ENCODE measurements around the gene TBC1D21.
A peak's percentile ranks its signal among the peaks of the same experiment; 100 is the strongest.

The TBC1D21 gene

DNA sequence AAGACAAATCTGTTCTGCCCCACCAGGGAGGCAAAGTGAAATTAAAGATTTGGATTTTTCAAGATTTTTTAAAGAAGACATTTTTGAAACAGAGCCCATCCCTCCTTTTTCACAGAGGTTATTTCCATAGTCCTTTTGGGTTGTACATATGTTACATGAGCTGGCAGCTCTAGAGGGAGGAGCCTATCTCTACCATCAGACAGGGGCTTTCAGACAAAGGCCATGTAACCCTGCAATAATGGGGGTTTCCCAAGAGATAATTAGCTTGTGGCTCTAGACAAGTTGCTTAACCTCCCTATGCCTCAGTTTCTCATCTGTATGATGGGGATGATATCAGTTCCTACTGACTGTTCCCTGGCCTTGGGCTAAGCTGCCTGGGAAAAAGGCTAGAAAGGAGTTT, 8.0 kb upstream of the TBC1D21 start:
- no peak for DNase-seq

DNA sequence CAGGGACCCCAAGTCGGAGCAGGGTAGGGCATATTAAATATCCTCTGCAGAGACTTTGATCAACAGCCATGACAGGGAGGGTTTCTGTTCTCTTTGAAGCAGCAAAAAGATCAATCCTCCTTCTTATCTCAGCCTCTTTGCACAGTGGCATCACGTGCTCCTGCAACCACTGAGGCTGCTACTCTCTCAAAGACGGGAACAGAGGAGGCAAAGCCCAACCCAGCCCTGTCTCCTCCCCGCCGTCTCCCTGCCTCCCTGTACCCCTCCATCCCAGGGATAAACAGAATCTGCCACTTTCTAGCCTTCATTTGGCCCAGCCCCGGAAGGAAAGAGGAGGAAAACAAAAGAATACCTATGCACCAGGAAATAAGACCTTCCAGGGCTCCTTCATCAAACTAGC, 7.5 kb upstream of the TBC1D21 start:
- no peak for DNase-seq

DNA sequence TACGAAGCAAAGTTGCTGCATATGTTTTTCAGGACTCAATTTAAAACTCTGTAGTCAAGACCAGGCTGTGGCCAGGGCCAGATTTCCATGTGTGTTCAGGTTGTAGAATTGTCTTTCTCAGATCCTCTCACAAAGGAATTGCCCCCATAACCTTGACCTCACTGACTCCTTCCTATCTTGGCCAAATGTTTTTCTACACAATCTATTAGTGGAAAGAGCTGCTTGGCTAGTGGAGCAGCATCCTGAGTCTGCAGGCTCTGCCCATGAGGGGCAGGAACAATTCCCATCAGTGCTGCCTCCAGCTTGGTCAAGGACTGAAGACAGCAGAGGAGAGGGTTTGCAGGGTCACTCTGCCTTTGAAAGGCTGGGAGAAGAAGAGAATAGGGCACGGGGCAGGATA, 6.9 kb upstream of the TBC1D21 start:
- DNase-seq: no peak

DNA sequence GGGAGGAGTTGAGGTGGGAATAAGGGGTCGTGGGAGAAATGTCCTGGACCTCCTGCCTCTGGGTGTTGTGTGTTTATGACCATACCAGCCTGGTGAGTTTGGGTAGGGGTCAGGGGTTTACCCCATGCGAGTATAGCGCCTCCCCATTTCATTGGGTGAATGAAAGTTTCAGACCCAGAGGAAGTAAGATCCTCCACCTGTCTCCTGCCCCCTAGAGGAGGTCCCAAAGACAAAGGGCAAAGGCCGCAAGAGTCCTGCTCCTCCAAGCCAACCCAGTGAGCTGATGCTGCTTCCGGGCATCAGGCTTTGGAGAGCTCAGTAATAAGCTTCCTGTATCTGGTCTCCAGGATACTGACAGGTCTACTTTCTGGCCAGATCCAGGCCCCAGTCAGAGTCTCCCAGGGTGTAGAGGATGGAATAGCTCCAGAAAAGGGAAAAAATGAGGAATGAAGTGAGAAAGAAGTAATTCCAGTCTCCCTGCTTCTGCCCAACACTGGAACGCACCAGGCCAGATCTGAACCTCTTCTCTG, 6.4 kb upstream of the TBC1D21 start:
- DNase-seq: no peak

DNA sequence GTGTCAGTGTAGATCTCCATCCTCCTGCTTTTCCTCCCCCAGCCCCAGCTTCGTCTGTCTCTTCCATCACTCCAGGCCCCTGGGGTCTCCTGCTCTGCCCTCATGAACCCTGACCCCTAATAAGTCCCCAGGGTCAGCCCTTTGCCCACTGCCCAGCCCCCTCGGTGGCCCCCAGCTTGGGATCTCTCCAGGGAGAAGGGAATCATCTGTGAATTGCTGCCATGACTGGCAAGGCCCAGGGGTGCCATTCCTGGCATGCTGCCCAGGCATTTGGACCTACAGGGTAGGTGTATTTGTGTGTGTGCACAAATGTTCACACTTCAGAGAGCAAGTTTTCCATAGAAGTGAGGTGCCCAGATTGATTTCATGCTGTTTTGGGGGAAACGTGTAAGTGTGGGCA, 5.9 kb upstream of the TBC1D21 start:
- no peak for DNase-seq

DNA sequence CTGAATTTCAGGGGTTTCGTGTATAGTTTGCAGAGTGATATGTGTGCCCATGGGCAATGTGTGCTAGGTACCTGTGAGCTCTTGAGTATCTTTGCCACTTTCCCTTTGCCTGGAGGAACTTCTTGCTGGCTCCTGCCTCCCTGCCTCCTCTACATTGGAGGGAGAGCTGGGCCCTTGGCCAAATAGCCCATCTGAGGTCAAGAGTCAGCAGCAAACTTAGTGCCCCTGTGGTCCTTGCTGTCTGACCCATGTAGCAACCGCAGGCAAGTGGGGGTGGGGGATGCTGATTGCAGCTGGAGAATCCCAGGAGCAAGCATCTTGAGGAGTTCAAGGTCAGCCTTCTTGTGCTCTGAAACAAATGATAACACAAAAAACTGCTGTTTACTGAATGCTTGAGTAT, 5.4 kb upstream of the TBC1D21 start:
- DNase-seq: no peak

DNA sequence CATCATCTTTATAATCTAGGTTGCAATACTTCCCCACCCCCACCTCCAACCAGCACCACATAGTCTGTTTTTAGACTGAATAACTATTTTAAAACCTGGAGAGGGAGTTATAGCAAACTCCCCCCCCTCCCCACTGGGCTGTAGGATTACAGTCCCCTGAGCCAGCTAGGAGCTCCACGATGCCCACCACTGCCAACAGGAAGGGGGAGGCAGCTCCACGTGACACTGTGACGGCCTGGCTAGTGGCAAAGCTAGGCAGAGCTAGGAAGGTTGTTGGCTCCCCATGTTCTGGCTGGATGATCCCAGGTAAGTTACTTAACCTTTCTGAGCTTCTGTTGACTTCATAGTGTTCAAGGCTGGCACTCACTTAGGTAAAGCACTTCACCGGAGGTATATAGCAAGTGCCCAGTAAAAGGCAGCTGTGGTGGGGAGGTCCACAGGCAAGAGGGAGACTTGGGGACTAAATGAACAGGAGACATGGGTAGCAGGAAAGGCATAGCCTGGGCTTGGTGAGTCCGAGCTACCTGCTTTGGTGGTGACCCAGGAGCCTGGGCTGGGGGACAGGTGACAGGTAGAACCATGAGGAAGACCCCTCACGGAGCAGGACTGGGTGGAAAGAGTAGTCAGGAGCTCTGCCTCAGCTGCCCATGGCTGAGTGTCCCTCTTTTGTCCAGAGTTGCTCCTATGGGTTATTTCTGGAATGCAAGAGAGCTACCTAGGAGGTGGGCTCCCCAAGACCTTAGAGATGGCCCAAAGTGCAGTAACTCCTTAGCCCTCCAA, 4.0 kb upstream of the TBC1D21 start:
- DNase-seq: no peak

DNA sequence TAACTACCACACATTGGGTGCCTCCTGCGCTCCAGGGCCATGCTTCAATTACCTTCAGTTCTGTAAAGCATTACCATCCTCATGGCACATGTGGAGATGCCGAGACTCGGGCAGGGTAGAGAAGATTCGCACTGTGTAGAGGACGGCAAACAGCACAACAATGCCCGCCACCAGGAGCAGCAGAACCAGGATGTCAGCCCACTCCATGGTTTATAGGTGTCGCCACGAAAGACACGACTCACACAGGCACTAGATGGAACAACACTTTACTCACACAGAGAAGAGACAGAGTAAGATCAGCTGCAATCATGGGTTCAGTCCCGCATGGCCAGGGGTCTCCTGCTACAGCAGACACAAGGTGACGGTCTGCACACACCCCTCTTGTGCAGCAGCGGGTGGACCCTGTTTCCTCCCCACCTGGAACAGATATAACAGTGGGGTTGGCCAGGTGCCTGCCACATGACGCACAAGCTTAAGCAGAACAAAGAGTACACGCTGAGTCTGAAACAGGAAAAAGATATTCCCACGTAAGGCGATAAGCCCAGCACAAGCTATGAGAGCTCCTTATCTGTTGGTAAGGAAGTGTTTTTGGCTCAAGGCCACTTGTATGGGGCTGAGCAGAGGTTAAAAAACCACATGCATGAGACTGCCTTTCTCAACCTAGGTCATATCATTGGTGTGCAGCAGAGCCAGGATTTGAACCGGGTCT, 2.5 kb upstream of the TBC1D21 start:
- peak; percentile 94 for DNase-seq

DNA sequence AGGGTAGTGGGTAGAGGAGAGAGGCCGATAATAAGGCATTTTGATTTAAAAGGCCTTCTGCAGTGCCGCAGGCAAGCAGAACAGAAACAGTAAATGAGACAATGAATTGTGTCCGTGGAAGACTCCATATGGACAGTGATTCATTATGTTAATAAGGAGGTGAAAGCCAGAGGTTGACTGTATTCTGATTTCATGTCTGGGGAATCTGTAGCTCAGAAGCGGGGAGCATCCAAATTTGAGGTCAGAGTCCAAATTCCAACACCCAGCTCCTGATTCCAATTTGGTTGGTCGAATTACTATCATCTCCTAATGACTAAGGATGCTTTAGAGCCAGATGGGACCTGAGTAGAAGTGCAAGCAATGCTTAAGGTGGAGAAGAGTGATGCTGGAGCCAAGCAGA, 1.0 kb upstream of the TBC1D21 start:
- no peak for DNase-seq

DNA sequence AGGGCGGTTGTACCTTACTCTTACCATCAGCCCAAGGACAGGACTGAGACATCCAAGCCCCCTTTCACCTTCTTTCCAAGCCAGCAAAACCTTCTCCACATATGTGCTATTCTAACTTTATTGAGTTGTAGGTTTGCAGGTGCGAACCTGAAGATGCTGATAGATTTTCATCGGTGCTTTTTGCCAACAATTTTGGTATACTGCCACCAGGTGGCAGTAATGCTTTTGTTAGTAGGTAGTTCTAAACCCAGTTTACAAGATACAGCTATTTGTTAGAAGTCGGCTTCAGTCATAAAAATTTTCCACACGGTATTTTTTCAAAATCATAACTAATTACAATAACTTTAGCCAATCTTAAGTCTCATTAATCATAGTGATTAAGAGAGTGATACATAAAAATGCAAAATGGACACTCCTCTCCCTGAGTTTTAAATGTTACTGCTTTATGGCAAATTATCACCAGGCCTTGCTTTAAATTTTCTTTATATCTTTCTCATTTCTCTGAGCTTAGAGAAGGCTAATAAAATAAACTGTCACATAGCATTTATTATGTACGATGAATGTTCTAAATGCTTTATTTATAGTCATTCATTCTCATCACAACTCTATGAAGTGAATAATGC, 636 bp downstream of the TBC1D21 start:
- DNase-seq: peak; percentile 80

DNA sequence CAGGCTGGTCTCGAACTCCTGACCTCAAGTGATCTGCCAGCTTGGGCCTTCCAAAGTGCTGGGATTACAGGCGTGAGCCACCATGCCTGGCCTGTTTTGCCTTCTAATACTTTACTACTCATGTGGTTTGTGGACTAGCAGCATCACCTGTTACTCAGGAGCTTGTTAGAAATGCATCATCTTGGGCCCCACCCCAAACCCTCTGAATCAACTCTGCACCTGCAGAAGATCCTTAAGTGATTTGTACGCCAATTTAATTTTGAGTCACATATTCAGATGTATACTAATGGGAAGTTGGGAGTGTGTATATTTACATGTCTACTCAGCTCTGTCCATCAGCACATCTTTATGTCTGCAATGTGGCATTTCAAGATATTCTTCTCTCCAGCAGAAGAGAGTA, 6.1 kb downstream of the TBC1D21 start:
- DNase-seq: no peak

DNA sequence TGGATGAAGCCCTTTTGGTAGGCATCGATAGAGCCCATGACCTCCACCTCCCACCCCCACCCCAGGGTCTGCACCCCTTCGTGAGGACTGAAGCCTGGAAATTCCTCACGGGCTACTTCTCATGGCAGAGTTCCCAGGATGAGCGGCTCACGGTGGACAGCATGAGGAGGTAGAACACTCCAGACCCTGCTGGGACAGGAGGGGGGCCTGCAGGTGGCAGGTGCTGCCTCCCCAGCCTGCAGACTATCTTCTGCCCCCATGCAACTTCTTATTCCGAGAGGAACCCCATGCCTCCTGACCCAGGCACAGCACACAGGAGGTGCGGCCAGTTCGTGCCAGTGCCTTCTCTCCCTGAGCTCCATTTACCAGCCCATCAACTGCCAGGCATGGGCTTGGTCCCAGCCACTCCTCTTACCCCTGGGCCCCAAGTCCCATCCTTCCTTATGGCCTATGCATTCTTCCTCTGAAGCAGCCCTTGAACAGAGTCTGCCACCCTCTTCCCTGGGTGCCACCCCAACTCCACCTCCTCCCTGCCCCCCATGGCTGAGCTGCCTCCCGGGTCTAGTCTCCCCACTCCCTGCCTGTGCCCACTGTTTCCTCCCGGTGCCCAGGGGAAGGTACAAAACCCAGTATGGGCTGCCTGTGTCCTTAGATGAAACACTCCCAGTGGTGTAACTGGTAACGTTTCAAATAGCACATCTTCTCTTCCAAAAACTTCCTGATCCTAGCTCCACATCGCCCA, 8.4 kb downstream of the TBC1D21 start:
- no peak for DNase-seq

DNA sequence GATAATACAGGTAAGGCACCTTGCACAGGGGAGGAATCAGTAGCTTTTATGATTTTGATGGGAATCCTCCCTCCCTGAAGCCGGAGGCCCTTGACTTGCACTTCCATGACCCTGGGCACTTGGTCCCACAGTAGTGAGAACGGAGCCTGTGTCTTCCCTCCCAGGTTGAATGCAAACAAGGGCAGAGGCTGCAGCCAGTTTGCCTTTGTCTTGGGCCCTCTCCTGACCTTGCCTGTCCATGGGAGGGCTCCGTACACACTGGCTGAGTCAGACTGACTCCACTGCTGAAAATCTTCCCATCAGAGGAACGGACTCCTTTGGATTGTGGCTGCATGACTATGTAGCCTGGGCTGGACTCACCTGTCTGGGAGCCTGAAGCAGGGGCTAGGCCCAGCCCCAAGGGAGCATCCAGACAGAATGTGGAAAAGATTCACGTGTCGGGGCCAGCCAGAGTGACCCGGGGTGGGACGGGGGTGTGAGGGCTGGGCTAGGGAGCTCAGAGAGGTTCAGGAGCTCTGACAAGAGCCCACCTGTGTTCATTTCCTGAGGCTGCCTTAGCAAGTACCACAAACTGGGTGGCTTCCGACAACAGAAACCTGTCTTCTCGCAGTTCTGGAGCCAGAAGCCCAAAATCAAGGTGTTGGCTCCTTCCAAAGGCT, 9.5 kb downstream of the TBC1D21 start:
- no peak for DNase-seq

DNA sequence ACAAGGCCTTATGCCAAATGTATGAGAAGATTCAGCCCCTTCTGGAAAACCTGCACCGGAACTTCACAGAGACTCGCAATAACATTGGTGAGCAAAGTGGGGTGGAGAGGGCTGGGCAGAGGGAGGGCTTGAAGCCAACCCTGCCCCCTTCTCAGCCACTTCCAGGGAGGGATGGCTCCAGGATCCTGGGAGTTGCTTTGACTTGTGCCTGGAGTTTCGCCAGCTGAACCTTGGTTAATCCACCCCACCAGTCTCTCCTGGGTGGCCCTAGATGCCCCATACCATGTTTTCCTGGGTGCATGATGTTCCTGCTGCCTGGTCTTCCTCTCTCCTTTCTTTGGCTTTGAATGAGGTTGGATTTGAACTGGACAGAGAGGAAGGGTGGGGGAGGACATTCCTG, 10.8 kb downstream of the TBC1D21 start:
- DNase-seq: no peak

DNA sequence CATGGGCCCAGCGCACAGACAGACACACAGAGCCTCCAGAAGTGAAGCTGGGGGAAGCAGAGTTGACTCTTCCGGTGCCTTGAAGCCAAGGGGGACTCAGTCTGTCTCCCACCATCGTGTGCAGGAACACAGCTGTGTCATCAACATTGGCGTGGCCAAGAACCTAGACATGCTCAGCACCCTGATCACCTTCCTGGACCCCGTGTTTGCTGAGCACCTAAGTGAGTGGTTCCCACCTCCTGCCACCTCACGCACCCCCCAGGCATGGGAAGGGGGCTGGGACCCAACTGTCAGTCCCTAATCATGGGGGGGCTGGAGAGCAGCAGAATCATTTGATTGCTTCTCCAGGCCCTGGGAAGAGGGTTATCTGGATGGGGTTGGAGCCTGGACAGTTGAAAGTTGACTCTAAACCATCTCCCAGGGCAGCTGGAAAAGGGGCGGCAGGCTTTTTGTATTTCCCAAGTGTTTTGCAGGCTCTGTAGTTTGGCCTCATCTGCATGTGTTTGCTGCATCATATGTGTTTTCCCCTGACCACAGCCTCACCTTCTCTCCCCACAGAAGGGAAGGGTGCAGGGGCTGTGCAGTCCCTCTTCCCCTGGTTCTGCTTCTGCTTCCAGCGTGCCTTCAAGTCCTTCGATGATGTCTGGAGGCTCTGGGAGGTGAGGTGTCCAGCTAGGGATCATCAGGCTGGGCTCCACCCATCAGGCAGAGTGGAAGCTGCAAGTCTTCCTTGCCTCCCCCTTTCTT, 12.8 kb downstream of the TBC1D21 start:
- no peak for DNase-seq

DNA sequence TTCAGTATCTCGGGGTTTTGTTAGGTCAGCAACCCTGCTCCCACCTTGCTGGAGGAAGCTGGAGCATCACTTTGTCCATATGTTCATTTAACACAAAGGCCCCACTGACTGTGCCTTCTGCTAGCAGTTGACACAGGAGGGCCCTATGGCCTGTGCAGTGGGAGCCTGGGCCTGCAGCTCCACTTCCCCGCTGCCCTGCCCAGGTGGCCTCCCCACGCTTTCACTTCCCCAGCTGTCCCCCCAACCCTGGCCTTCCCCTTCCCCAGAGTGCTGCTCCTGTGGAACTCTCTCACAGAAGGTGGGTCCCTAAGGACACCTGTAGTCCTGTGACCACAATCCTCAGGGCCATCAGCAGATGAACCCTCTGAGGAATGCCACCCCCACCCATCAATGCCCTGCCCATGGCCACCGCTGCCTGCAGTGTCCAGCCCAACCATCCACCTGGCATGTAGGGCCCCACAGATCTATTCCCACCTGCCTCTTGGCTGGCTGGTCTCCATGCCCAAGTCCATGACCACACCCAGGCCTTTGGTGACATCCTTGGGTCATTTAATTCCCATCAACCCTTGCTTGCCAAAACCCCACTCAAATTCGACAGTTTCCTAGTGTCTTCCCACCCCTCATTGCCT, 13.5 kb downstream of the TBC1D21 start:
- no peak for DNase-seq

DNA sequence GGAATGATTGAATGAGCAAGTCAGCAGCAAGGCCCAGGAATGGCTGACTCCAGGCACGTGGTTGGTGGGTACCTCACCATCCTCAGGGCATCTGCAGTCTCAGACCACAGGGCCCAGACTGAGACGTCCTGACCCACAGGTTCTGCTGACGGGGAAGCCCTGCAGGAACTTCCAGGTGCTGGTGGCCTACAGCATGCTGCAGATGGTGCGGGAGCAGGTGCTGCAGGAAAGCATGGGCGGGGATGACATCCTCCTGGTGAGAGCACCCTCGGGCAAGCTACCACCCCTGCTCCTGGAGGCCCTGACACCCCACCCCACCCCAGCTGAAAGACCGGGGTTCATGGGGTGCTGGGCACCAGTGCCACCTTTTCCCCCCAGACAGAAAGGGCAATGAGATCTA, 14.1 kb downstream of the TBC1D21 start:
- DNase-seq: no peak

DNA sequence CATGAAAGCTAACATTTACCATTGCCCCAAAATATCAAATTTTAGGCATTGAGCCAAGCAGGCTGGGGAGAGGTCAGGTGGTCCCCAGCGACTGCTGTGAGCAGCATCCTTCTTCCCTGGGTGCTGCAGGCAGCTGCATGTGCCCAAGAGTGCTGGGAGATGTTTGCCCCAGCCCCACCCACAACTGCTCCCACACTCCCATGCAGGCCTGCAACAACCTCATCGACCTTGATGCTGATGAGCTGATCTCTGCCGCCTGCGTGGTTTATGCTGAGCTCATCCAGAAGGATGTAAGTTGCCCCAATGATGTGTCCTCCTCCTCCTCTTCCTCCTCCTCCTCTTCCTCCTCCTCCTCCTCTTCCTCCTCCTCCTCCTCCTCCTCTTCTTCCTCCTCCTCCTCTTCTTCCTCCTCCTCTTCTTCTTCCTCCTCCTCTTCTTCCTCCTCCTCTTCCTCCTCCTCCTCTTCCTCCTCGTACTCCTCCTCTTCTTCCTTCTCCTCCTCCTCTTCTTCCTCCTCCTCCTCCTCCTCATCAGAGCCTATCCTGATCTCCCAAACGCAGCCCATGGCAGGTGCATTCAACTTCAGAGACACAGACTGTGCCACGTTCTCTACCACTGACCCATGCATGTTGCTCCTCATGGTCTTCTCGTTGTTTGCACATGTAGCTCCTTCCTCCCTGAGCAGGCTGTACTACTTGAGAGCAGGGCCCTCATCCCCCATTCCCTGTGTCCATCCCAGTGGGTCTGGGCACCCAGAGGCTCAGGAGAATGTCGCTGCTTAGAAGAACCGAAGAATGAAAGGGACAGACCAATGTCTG, 15.1 kb downstream of the TBC1D21 start:
- DNase-seq: no peak

DNA sequence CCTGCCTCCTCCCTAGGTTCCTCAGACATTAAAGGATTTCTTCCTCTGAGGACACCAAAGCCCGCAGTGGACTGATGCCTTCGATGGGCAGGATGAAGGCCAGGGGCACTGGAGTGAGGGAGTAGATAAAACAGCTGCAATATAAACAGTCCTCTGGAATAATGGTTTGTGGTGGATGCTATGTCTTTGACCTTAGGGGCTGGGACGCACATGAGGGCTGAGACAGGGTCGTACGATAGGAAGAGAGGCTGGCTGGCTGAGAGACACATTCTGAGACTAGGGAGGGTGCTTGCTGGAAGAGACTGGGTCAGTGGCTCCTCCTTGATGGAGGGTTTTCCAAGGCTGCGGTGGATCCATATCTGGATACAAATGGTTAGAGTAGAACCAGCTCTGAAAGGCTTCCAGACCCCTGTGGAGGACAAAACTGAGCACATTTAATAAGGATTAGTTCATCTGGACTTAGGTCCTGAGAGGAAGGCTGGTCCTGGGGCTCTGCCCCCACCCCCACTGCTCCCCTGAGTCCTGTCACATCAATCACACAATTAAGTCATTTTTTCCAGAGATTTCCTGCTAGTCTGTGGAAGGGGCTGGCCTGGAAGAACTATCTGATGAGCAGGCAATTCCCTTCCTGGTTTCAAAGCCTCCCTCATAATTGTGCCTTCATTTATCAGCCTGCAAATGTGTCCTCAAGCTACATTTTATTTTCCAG, 15.8 kb downstream of the TBC1D21 start:
- no peak for DNase-seq

DNA sequence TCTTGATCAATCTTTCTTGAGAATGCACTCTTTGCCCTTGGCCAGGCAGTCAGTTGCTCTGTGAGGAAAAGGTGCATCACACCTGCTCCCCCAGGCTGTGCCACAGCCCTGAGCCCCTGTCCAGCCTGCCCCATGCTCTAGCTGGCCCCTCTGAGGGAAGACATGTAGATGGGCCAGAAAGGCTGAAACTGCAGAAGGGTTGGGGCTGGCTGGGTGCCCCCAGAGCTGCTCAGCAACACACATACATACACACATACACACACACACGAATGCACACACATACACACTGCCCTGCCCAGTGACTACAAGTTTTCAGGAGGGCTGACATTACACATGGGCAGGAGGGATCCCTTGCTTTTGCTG, 16.4 kb downstream of the TBC1D21 start:
- DNase-seq: no peak
